ENCODE data around the gene TBC1D2B. TPM values are rescaled to one million over a fixed set of nuclear protein-coding genes. Genes with fewer than 3 reads are reported as not detected.
"Not testable (repeated sequence)": the region's sequence is repeated elsewhere in the genome, so short reads cannot be mapped to it uniquely, and the experiment has no call there.

TBC1D2B gene
- total and polyA plus RNA-seq, 2 experiments from 2014 or later = 24.8 to 38.4 TPM

DNA sequence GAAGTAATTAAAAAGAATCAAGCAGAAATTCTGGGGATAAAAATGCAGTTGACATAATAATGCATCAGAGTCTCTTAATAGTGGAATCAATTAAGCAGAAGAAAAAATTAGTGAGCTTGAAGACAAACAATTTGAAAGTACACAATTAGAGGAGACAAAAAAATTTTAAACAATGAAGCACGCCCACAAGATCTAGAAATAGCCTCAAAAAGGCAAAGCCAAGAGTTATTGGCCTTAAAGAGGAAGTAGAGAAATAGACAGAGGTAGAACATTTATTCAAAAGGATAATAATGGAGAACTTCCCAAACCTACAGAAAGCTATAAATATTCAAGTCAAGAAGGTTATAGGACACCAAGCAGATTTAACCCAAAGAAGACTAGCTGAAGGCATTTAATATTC lies 113.3 kb downstream of the TBC1D2B start:
- H3K4me1 ChIP-seq (ENCODE audit: insufficient read depth) = no peaks in the 10 kb centered on the region
- TF ChIP-seq CTCF (IDR thresholded peaks at IDR 0.05; ENCODE audit: poor library complexity) (no peak), EZH2 (IDR thresholded peaks at IDR 0.05; ENCODE audit: borderline replicate concordance) (no peak), EZH2phosphoT487 (IDR thresholded peaks at IDR 0.05; ENCODE audit: low read depth, severe bottlenecking, unreplicated experiment) (no peak)
- H3K9me2 ChIP-seq (replicated peaks; ENCODE audit: insufficient read depth) = no peaks in the 10 kb centered on the region
- H3K27me3 ChIP-seq = no peaks in the 10 kb centered on the region
- 94% methylated on average over 1 of the region's 1 CpG for WGBS (ENCODE audit: low lambda C conversion rate, missing lambda C conversion rate)
- no peaks in the 10 kb centered on the region for H3K36me3 ChIP-seq (replicated peaks; ENCODE audit: insufficient read depth, low read depth)
- no peak overlapping the region for H3K27ac ChIP-seq
- no peak overlapping the region for H3K4me3 ChIP-seq
- DNase-seq (ENCODE audit: low spot score) = no peak
- H4K20me1 ChIP-seq (ENCODE audit: insufficient read depth, poor library complexity, severe bottlenecking) = no peaks in the 10 kb centered on the region
- H2AFZ ChIP-seq = no peak overlapping the region
- H3K4me2 ChIP-seq = no peak overlapping the region
- no peaks in the 10 kb centered on the region for H3K79me2 ChIP-seq
- H3K9me3 ChIP-seq (ENCODE audit: low read depth) = no peaks in the 10 kb centered on the region

- no peaks in the 10 kb centered on the region for H3K9me2 ChIP-seq (replicated peaks; ENCODE audit: insufficient read depth)
- H3K4me1 ChIP-seq (ENCODE audit: insufficient read depth) = no peaks in the 10 kb centered on the region
- no peaks in the 10 kb centered on the region for H4K20me1 ChIP-seq (ENCODE audit: insufficient read depth, poor library complexity, severe bottlenecking)
- H2AFZ ChIP-seq = no peak overlapping the region
- no peaks in the 10 kb centered on the region for H3K9me3 ChIP-seq (ENCODE audit: low read depth)
- peak overlapping the region; percentile 73 for H3K4me2 ChIP-seq
- no peak overlapping the region for H3K27ac ChIP-seq
- DNase-seq (ENCODE audit: low spot score) = peak; percentile 89
- TF ChIP-seq EZH2phosphoT487 (IDR thresholded peaks at IDR 0.05; ENCODE audit: low read depth, severe bottlenecking, unreplicated experiment) = no peak
- no peak for TF ChIP-seq EZH2 (IDR thresholded peaks at IDR 0.05; ENCODE audit: borderline replicate concordance)
- TF ChIP-seq CTCF (IDR thresholded peaks at IDR 0.05; ENCODE audit: poor library complexity) = peak; percentile 98
- H3K36me3 ChIP-seq (replicated peaks; ENCODE audit: insufficient read depth, low read depth) = no peaks in the 10 kb centered on the region
- H3K79me2 ChIP-seq = no peaks in the 10 kb centered on the region
- no peaks in the 10 kb centered on the region for H3K27me3 ChIP-seq
- 7% methylated on average over 17 of the region's 17 CpGs for WGBS (ENCODE audit: low lambda C conversion rate, missing lambda C conversion rate)
- H3K4me3 ChIP-seq = no peak overlapping the region
Measured at GRCh38 chr15:77959432-77959879, 118.1 kb downstream of the TBC1D2B start.

- H3K27me3 ChIP-seq; H3K4me2 ChIP-seq; H4K20me1 ChIP-seq (ENCODE audit: insufficient read depth, poor library complexity, severe bottlenecking); H3K9me2 ChIP-seq (replicated peaks; ENCODE audit: insufficient read depth); H2AFZ ChIP-seq; H3K36me3 ChIP-seq (replicated peaks; ENCODE audit: insufficient read depth, low read depth); DNase-seq (ENCODE audit: low spot score); H3K9me3 ChIP-seq (ENCODE audit: low read depth); H3K79me2 ChIP-seq; H3K4me3 ChIP-seq; H3K4me1 ChIP-seq (ENCODE audit: insufficient read depth): not testable (repeated sequence)
- H3K27ac ChIP-seq = peak overlapping the region; percentile 48
- WGBS (ENCODE audit: low lambda C conversion rate, missing lambda C conversion rate) = 59% methylated on average over 7 of the region's 7 CpGs
Measured at GRCh38 chr15:77958716-77959431, 118.6 kb downstream of the TBC1D2B start.

DNA sequence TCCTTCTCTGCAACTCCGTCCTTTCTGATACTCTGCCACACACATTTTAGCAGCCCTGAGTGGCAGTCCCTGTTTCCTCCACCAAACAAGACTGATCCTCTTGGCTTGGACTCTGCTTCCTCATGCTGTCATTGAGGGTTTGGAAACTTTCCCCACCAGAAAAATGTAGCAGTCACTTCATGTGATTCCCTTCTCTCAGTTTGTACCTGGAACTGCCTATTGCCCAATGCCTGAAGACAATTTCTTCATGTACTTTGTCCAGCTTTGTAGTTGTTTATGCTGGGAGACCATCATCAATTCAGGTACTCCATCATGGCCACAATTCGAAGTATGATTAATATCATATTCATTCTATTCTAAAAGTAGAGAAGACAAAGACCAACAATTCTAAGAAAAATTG lies 119.5 kb downstream of the TBC1D2B start:
- H3K27ac ChIP-seq = peak overlapping the region; percentile 48
- not testable (repeated sequence) for H3K9me3 ChIP-seq (ENCODE audit: low read depth); DNase-seq (ENCODE audit: low spot score); H3K9me2 ChIP-seq (replicated peaks; ENCODE audit: insufficient read depth); H3K79me2 ChIP-seq; H3K4me3 ChIP-seq; H3K4me2 ChIP-seq; H2AFZ ChIP-seq; H3K27me3 ChIP-seq; H3K4me1 ChIP-seq (ENCODE audit: insufficient read depth); H3K36me3 ChIP-seq (replicated peaks; ENCODE audit: insufficient read depth, low read depth); H4K20me1 ChIP-seq (ENCODE audit: insufficient read depth, poor library complexity, severe bottlenecking)
- WGBS (ENCODE audit: low lambda C conversion rate, missing lambda C conversion rate) = 93% methylated on average over 2 of the region's 2 CpGs

GRCh38 chr15:77953926-77954325 lies 123.6 kb downstream of the TBC1D2B start:
- H3K4me1 ChIP-seq (ENCODE audit: insufficient read depth); DNase-seq (ENCODE audit: low spot score); H3K9me3 ChIP-seq (ENCODE audit: low read depth); H3K4me2 ChIP-seq; H2AFZ ChIP-seq; H3K36me3 ChIP-seq (replicated peaks; ENCODE audit: insufficient read depth, low read depth); H3K27ac ChIP-seq; H3K27me3 ChIP-seq; H4K20me1 ChIP-seq (ENCODE audit: insufficient read depth, poor library complexity, severe bottlenecking); H3K9me2 ChIP-seq (replicated peaks; ENCODE audit: insufficient read depth); H3K4me3 ChIP-seq; H3K79me2 ChIP-seq: not testable (repeated sequence)
- 64% methylated on average over 5 of the region's 5 CpGs for WGBS (ENCODE audit: low lambda C conversion rate, missing lambda C conversion rate)

DNA sequence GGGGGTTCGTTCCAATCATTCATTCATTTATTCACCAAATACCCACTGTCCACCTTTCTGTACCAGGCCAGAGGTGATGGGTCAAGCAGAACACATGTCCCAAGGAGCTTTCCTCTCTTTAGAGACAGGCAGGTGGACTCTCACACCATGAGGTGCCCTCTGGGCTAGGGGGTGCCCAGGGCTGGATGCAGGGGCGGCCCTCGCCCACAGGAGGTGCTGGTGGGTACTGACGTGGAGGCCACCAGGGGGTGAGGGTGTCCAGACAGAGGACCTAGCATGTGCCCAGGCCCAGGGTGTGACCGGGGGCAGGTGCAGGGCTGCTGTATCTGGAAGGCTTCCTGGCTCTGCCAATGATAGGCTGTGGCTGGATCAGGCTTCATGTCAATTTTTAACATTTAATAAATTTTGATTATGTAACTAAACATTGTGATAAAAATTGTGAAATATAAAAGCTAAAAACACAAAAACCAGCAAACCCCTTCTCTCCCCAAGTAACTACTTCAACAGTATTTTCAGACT lies 124.5 kb downstream of the TBC1D2B start:
- H3K4me2 ChIP-seq; H3K9me3 ChIP-seq (ENCODE audit: low read depth); H3K79me2 ChIP-seq; H3K27me3 ChIP-seq; H3K4me3 ChIP-seq; H3K9me2 ChIP-seq (replicated peaks; ENCODE audit: insufficient read depth); H4K20me1 ChIP-seq (ENCODE audit: insufficient read depth, poor library complexity, severe bottlenecking); DNase-seq (ENCODE audit: low spot score); H3K27ac ChIP-seq; H3K4me1 ChIP-seq (ENCODE audit: insufficient read depth); H2AFZ ChIP-seq; H3K36me3 ChIP-seq (replicated peaks; ENCODE audit: insufficient read depth, low read depth): not testable (repeated sequence)
- 85% methylated on average over 3 of the region's 5 CpGs for WGBS (ENCODE audit: low lambda C conversion rate, missing lambda C conversion rate)
